GM12878 (cell line): ENCODE measurements around the gene ZNF225. TPM values are rescaled to one million over a fixed set of nuclear protein-coding genes. Genes with fewer than 3 reads are reported as not detected.

ENCODE experiments used
- ATAC-seq: fragments of 200-7000 bp; cut with Tn5 transposase; 3 replicates; pipeline ENCODE4 v1.9.1; 2020; ENCODE audit warnings: mild to moderate bottlenecking, moderate library complexity
- BruUV-seq: library from RNA; stranded (reverse); fragments of 400-500 nt; replicated peaks from 2 replicates; lab custom pipeline; 2021; lab: Mats Ljungman, UMichigan
- CTCF ChIA-PET: fragments of 300-600 bp; sonication (Branson Sonifier 250); formaldehyde crosslinking; extraction: SDS; loops from one replicate; lab custom pipeline; 2021; ENCODE audit warnings: inconsistent platforms; lab: Yijun Ruan, JAX
- POLR2A ChIA-PET: fragments of 350-600 bp; formaldehyde crosslinking; extraction: SDS; loops from one replicate; lab custom pipeline; 2021; ENCODE audit warnings: inconsistent platforms; lab: Charles Lee
- RAD21 ChIA-PET: fragments of 300-600 bp; sonication (Branson Sonifier 250); formaldehyde crosslinking; loops from one replicate; lab custom pipeline; 2023; ENCODE audit warnings: antibody characterized with exemption; ENCODE audit not compliant: unreplicated experiment; lab: Charles Lee
- SMC1A ChIA-PET: fragments of 300-600 bp; sonication (Branson Sonifier 250); formaldehyde crosslinking; loops from one replicate; lab custom pipeline; 2023; ENCODE audit not compliant: unreplicated experiment, uncharacterized antibody; lab: Charles Lee
- DNase-seq: peaks from one replicate; pipeline ENCODE4 v3.0.0-alpha.2; 2011; ENCODE audit warnings: low read depth, low spot score
- FAIRE-seq: peaks from 3 replicates; lab custom pipeline; 2011; peaks lifted over from hg19 to GRCh38; lab: Jason Lieb, UNC
- H2AFZ ChIP-seq: 2 replicates; pipeline ENCODE4 v1.6.0; 2011; ENCODE audit warnings: low read depth, low read length, control low read depth; ENCODE audit not compliant: control insufficient read depth
- H3K27ac ChIP-seq: 2 replicates; pipeline ENCODE4 v1.5.1; 2011; ENCODE audit warnings: control low read depth; ENCODE audit not compliant: control insufficient read depth, insufficient read depth
- H3K27me3 ChIP-seq, 2 experiments: replicated peaks in 1 of 2; 2 replicates each; pipeline versions ENCODE4 v1.6.0 to v1.6.1; 2011; ENCODE audit warnings: low read length in 1 of 2; ENCODE audit not compliant: control insufficient read depth in 2 of 2, insufficient read depth in 2 of 2
- H3K36me3 ChIP-seq, 2 experiments: 2 replicates each; pipeline ENCODE4 v1.5.1; 2011; ENCODE audit warnings: low read length in 1 of 2; ENCODE audit not compliant: control insufficient read depth in 2 of 2, insufficient read depth in 2 of 2
- H3K4me1 ChIP-seq: 2 replicates; pipeline ENCODE4 v1.6.1; 2011; ENCODE audit warnings: mild to moderate bottlenecking, low read length, moderate library complexity, mixed read lengths; ENCODE audit not compliant: control insufficient read depth, insufficient read depth
- H3K4me2 ChIP-seq: 2 replicates; pipeline ENCODE4 v1.6.0; 2011; ENCODE audit warnings: control low read depth; ENCODE audit not compliant: control insufficient read depth, insufficient read depth
- H3K4me3 ChIP-seq: fragments of 200-600 bp; sonication (generic); 2 replicates; pipeline ENCODE4 v1.5.1; 2016
- H3K79me2 ChIP-seq: 2 replicates; pipeline ENCODE4 v1.6.0; 2011; ENCODE audit warnings: low read length; ENCODE audit not compliant: control insufficient read depth, insufficient read depth
- H3K9ac ChIP-seq: 2 replicates; pipeline ENCODE4 v1.8.0; 2011; ENCODE audit warnings: low read length, control low read depth, mixed read lengths; ENCODE audit not compliant: control insufficient read depth, insufficient read depth
- H3K9me3 ChIP-seq: replicated peaks from 3 replicates; pipeline ENCODE4 v1.5.1; 2011; ENCODE audit warnings: mild to moderate bottlenecking, low read length; ENCODE audit not compliant: control insufficient read depth, insufficient read depth
- H4K20me1 ChIP-seq: 2 replicates; pipeline ENCODE4 v1.6.0; 2011; ENCODE audit not compliant: control insufficient read depth, insufficient read depth
- ASH2L ChIP-seq: fragments of 300-600, 200-600 bp; sonication (generic); IDR thresholded peaks from 2 replicates; pipeline ENCODE4 v1.6.1; 2017; ENCODE audit warnings: low read depth, mild to moderate bottlenecking, borderline replicate concordance
- CEBPB ChIP-seq, 2 experiments: fragments of 150-350 bp in 1 of 2; IDR thresholded peaks; 2 replicates each; pipeline ENCODE4 v1.6.1; 2012 to 2014; ENCODE audit warnings: low read depth in 2 of 2, low read length in 2 of 2, borderline replicate concordance in 1 of 2, inconsistent platforms in 1 of 2
- HCFC1 ChIP-seq: fragments of 150-350 bp; IDR thresholded peaks from 2 replicates; pipeline ENCODE4 v1.6.1; 2014; ENCODE audit warnings: low read length
- KDM1A ChIP-seq: fragments of 200-600 bp; sonication (generic); IDR thresholded peaks from 2 replicates; pipeline ENCODE4 v1.6.1; 2016; ENCODE audit warnings: borderline replicate concordance
- MYB ChIP-seq: fragments of 150-350 bp; IDR thresholded peaks from 2 replicates; pipeline ENCODE4 v1.6.1; 2014; ENCODE audit warnings: mild to moderate bottlenecking, low read depth, low read length, borderline replicate concordance
- NR2F1 ChIP-seq: fragments of 450-650 bp; conservative IDR thresholded peaks from 2 replicates; pipeline ENCODE4 v1.6.1; 2017; ENCODE audit warnings: mild to moderate bottlenecking
- PML ChIP-seq: IDR thresholded peaks from 2 replicates; pipeline ENCODE4 v1.6.1; 2012; ENCODE audit warnings: low read length, inconsistent platforms
- RCOR1 ChIP-seq: conservative IDR thresholded peaks from 2 replicates; pipeline ENCODE4 v1.6.1; 2012; ENCODE audit warnings: low read depth, low read length, improper control_type of control experiment
- RFX5 ChIP-seq: IDR thresholded peaks from 2 replicates; pipeline ENCODE4 v1.6.1; 2011; ENCODE audit warnings: low read depth, low read length, improper control_type of control experiment
- SIX5 ChIP-seq: IDR thresholded peaks from 2 replicates; pipeline ENCODE4 v1.6.1; 2011; ENCODE audit warnings: mild to moderate bottlenecking, low read depth, low read length, moderate library complexity; ENCODE audit not compliant: severe bottlenecking
- STAT3 ChIP-seq: IDR thresholded peaks from 2 replicates; pipeline ENCODE4 v1.6.1; 2011; ENCODE audit warnings: low read depth, low read length, improper control_type of control experiment
- SUZ12 ChIP-seq: fragments of 200-600 bp; sonication (generic); IDR thresholded peaks from one replicate; pipeline ENCODE4 v1.6.1; 2018; ENCODE audit warnings: antibody characterized with exemption, mild to moderate bottlenecking; ENCODE audit not compliant: unreplicated experiment
- ZSCAN29 ChIP-seq: fragments of 450-650 bp; IDR thresholded peaks from 2 replicates; pipeline ENCODE4 v1.6.1; 2017; ENCODE audit warnings: mild to moderate bottlenecking, moderate library complexity
- whole genome bisulfite sequencing: methylation state at CpG from one replicate; pipeline ENCODE4 v1.1.6; 2016; ENCODE audit warnings: low lambda C conversion rate; ENCODE audit not compliant: insufficient replicate concordance, insufficient coverage; ENCODE audit errors: missing lambda C conversion rate; 5-methylcytosine and 5-hydroxymethylcytosine counted together
- in situ Hi-C: fragments of 300-500 bp; cut with MboI; formaldehyde crosslinking; loops from 9 replicates; pipeline ENCODE4 v1.14.3; 2018; ENCODE audit warnings: mixed read lengths
- intact Hi-C: fragments of 100-400 bp; cut with micrococcal nuclease; formaldehyde crosslinking; loops from one replicate; pipeline ENCODE4 v1.14.2; 2022; ENCODE audit not compliant: unreplicated experiment
- polyA plus RNA-seq, 11 experiments: library from polyadenylated mRNA; depleted of rRNA in 4 of 11; unstranded in 6 of 11; stranded (reverse) in 5 of 11; fragments of >200 nt; fragmentation: Nextera tagmentation in 4 of 11; fragmentation: Illumina TruSeq in 1 of 11; extraction: Ambion mirVana in 4 of 11; extraction: Trizol in 1 of 11; gene quantifications; 1 replicate in 1 of 11; 2 replicates in 10 of 11; pipeline versions ENCODE4 v1.2.1 to v1.2.3, GENCODE V29; 2011 to 2016; ENCODE audit warnings: inconsistent platforms in 2 of 11, missing spikeins in 2 of 11, low read depth in 1 of 11
- total RNA-seq, 4 experiments: library from RNA; depleted of rRNA in 3 of 4; stranded (reverse); fragments of >200 nt in 3 of 4; fragmentation: Illumina TruSeq in 1 of 4; extraction: Trizol in 1 of 4; gene quantifications; 2 replicates each; pipeline versions ENCODE4 v1.2.1 to v1.2.3, GENCODE V29; 2013 to 2021
- TF ChIP-seq, protein P1 (sequence below): fragments of 450-650 bp; IDR thresholded peaks from 2 replicates; pipeline ENCODE4 v1.6.1; 2017; ENCODE audit warnings: antibody characterized with exemption, mild to moderate bottlenecking, moderate library complexity

ZNF225 gene
- total and polyA plus RNA-seq, 10 of the 15 experiments (the other 5 are each of a cell fraction or from before 2014, with no cell fraction given) = 1.3 to 4.4 (median 2.6) TPM

DNA sequence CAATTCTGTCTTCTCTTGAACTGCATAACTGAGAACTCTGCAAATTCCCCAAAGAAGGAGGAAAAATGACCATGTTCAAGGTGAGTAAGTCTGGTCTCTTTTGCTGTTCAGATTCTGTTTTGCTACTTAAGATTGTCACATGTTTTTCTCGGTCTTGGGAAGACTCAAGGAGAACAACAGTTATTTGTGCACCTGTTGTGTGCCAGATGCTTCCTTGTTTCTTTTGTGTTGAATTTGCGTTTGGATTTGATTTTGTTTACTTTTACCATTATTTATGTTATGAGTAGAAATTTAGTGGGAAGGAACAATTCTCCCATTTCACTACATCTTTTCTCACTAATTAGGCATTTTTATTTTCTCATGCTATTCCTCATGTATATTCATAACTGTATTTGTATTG lies 36.9 kb upstream of the ZNF225 start:
- DNase-seq (no peak), ATAC-seq (no peak), FAIRE-seq (no peak)
- no peaks in the 10 kb centered on the region for H3K27me3 ChIP-seq
- no peaks in the 10 kb centered on the region for H3K4me1 ChIP-seq
- in situ Hi-C loops = no loop called here
- intact Hi-C loops = no loop called here
- 86% methylated on average over 2 of the region's 2 CpGs for WGBS
- H3K9me3 ChIP-seq = no peaks in the 10 kb centered on the region; the same call in 2 of the 3 replicates
- H4K20me1 ChIP-seq = no peaks in the 10 kb centered on the region
- CTCF ChIA-PET = interaction anchor here (1.1 kb wide), 1 partner anchor 88 kb away, joined by 3 read pairs; the partner anchor contains the start of gene ZNF226
- no peaks in the 10 kb centered on the region for H3K79me2 ChIP-seq
- POLR2A ChIA-PET = no interaction called here
- H2AFZ ChIP-seq = no peak overlapping the region
- H3K27ac ChIP-seq = no peak overlapping the region
- H3K36me3 ChIP-seq = no peaks in the 10 kb centered on the region
- no peak overlapping the region for H3K9ac ChIP-seq
- RAD21 ChIA-PET = no interaction called here
- SMC1A ChIA-PET = no interaction called here
- no peak for TF ChIP-seq SIX5
- TF ChIP-seq ZSCAN29 = no peak
- no peak for TF ChIP-seq NR2F1
- no peak for TF ChIP-seq PML
- H3K4me2 ChIP-seq = no peak overlapping the region
- BruUV-seq = no TSS peak
- no peak overlapping the region for H3K4me3 ChIP-seq

DNA sequence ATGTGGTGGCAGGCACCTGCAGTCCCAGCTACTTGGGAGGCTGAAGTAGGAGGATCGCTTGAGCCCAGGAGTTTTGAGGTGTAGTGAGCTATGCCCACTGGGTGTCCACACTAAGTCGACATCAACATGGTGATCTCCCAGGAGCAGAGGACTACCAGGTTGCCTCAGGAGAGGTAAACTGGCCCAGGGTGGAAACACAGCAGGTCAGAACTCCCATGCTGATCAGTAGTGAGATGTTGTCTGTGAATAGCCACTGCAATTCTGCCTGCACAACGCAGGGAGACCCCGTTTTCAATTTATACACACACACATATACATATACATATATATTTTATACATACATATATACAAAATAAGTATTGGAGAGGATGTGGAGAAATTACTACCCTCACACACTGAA lies 21.1 kb upstream of the ZNF225 start:
- BruUV-seq = no TSS peak
- TF ChIP-seq KDM1A (no peak), MYB (no peak), RCOR1 (no peak), RFX5 (no peak), STAT3 (no peak), CEBPB (IDR thresholded peaks at IDR 0.05; ENCODE audit: borderline replicate concordance in 1 of 2, low read depth in 2 of 2, low read length in 2 of 2) (no peak), HCFC1 (no peak), SUZ12 (no peak), ASH2L (no peak)
- TF ChIP-seq, protein P1, sequence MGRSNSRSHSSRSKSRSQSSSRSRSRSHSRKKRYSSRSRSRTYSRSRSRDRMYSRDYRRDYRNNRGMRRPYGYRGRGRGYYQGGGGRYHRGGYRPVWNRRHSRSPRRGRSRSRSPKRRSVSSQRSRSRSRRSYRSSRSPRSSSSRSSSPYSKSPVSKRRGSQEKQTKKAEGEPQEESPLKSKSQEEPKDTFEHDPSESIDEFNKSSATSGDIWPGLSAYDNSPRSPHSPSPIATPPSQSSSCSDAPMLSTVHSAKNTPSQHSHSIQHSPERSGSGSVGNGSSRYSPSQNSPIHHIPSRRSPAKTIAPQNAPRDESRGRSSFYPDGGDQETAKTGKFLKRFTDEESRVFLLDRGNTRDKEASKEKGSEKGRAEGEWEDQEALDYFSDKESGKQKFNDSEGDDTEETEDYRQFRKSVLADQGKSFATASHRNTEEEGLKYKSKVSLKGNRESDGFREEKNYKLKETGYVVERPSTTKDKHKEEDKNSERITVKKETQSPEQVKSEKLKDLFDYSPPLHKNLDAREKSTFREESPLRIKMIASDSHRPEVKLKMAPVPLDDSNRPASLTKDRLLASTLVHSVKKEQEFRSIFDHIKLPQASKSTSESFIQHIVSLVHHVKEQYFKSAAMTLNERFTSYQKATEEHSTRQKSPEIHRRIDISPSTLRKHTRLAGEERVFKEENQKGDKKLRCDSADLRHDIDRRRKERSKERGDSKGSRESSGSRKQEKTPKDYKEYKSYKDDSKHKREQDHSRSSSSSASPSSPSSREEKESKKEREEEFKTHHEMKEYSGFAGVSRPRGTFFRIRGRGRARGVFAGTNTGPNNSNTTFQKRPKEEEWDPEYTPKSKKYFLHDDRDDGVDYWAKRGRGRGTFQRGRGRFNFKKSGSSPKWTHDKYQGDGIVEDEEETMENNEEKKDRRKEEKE = no peak
- FAIRE-seq (no peak), ATAC-seq (no peak), DNase-seq (no peak)
- Histone ChIP-seq H3K9ac (no peak overlapping the region), H3K79me2 (peaks cover 20% of the 10 kb centered on the region), H2AFZ (no peak overlapping the region), H3K27ac (no peak overlapping the region), H3K4me1 (no peaks in the 10 kb centered on the region), H3K4me3 (no peak overlapping the region), H3K36me3 (peaks cover 0 to 6% of the 10 kb centered on the region in 2 experiments; a peak in 1 of 4 replicates), H3K27me3 (no peaks in the 10 kb centered on the region), H3K9me3 (no peaks in the 10 kb centered on the region; the same call in 2 of the 3 replicates), H3K4me2 (no peak overlapping the region), H4K20me1 (no peaks in the 10 kb centered on the region)
- CTCF ChIA-PET = interaction anchor here (0.7 kb wide), 1 partner anchor 10 kb away, joined by 3 read pairs; no protein-coding TSS in a partner anchor
- intact Hi-C loops = loop anchor here (10.0 kb wide), 1 partner anchor 157 kb away; the partner anchor contains the start of gene ZNF45
- WGBS = 64% methylated on average over 4 of the region's 4 CpGs
- in situ Hi-C loops = no loop called here
- RAD21 ChIA-PET = no interaction called here
- SMC1A ChIA-PET = no interaction called here
- POLR2A ChIA-PET = no interaction called here
